Central memory CD4-positive, alpha-beta T cell (primary cell): ENCODE results near the gene NME7.
"Not testable (repeated sequence)": the region's sequence is repeated elsewhere in the genome, so short reads cannot be mapped to it uniquely, and the experiment has no call there.

Experiments used
- DNase-seq: peaks from one replicate; pipeline ENCODE4 v3.0.0; 2022

The NME7 gene

GRCh38 chr1:169150641-169151337 lies 216.8 kb downstream of the NME7 start:
- no peak for DNase-seq

GRCh38 chr1:169149555-169150286 lies 217.9 kb downstream of the NME7 start:
- DNase-seq = no peak

- DNase-seq = no peak
These were observed 218.9 kb downstream of the NME7 start for GRCh38 chr1:169148472-169149252.

- DNase-seq = no peak
These were observed 220.9 kb downstream of the NME7 start for GRCh38 chr1:169146576-169147214.

DNA sequence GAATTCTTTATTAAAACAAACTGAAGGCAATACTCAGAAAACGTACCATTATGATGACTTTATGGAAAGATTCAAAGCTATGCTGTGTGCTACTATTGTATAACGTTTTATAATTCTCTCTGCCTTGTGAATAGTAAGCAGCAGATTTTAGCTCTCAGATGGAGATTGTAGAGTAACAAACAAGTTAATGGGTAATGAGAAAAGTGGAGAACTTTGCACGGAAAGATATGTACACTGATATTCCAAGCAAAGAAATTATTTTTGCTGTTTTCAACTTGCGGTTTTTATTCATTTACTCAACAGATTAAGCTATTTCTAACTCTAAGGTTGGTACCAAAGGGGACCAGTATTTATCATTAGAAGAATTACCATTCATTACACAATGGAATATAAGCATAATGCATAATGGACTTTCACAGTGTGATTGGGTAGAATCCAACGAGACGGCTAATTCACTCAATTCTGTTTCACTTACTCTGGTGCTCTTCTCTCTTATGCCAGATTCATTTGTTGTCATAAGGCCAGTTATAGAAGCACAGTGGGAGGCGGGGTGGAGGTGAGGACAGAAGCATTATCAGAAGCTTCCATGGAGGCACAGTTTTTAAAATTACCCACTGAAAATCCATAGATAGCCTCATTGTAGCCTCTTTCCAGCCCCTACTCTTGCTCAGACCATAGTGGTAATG lies 222.5 kb downstream of the NME7 start:
- DNase-seq = no peak

DNA sequence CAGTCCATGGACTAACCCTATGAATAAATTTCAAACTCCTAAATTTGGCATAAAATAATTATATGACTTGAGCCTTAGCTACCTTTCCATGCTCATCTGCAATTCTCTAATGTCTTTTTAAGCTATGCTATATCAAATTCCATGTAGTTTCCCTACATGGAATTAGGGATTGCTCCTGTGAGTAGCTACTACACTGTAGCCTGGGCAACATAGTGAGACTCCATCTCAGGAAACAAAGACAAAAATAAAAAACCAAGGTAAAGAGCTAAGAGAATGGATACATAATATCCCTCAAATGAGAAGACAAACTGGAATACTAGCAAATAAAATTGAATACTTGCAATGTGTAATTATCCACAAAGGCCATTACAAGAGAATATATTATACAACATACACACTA lies 223.6 kb downstream of the NME7 start:
- DNase-seq = no peak

DNA sequence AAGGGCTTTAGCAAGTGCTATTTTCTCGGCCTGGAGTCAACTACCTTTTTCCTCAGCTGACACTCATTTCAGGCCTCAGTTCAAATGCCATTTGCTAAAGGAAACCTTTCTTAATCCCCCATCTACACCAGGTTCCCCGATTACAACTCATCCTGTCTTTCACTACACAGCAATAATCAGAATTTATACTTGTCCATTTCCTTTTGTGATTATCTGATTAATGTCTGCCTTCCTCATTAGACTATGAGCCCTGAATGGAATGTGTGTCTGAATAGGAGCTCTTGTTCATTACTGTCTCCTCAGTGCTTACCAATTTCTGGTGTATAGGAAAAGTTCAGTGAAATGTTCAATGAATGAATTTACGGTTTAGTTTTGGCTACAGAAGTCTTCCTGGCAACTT lies 224.3 kb downstream of the NME7 start:
- DNase-seq = no peak

- DNase-seq = no peak
These were observed 225.5 kb downstream of the NME7 start for GRCh38 chr1:169142129-169142528.

- DNase-seq = no peak
These were observed 226.2 kb downstream of the NME7 start for GRCh38 chr1:169141356-169141755.

- DNase-seq = no peak
These were observed 228.5 kb downstream of the NME7 start for GRCh38 chr1:169138866-169139670.

GRCh38 chr1:169137357-169137756 lies 230.2 kb downstream of the NME7 start:
- DNase-seq = no peak

DNA sequence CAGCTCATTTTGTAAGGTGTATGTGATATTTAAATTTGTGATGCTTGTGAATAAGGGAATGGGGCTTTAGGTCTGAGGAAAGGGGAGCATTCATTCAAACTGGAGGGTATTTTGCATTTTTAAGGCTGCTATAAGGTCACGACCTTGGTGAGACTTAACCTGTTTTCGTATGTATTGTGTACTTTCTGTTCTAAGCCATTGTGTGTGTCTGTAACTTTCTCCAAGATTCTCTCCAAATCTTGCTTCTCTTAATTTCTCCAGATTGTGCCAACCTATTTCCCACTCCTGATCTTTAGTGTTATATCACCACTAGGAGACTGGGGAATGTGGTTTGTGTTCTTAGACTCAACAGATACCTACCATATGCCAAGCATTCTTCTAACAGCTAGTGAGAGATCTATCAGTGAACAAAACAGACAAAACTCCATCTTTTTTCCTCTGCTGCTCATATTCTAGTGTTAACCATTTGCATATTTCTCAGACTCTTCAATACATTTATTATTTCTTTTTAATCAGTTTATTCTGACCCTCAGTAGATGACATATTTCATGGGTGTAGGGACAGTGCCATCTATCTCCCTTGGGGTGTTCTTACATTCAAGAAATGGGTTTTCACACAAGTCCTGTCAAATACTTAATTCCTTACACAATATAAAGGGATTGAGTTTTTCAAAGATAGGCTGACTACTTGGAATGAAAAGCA lies 233.6 kb downstream of the NME7 start:
- no peak for DNase-seq

GRCh38 chr1:169133228-169133576 lies 234.4 kb downstream of the NME7 start:
- DNase-seq = no peak

DNA sequence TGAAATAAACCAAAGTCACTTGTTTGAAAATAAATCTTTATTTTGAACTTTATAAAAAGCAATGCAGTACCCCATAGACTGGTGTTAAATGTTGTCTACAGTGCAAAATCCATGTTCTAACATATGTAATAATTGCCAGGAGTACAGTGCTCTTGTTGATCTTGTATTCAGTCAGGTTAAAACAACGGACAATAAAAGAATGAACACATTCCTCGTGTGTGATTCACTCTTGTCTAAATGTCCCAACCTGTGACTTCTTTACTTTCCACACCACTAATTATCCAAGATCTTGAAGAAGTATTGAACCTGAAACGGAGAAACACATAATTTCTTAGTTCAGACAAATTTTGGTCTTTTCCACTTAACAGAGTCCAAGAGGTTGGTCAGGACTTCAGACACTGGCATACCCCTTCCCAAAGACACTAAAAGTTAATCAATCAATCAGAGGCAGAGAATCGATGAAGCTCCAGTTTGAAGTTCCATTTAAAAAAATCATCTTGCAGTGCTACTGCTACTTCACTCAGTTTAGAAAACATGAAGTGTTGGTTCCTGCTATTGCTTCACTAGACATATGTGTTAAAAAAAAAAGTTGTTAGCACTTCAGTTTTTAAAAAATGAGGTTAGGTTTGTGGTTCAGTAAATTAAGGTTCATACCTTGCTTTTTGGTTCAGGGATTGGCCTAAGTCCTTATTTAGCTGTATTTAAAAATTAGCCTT lies 234.9 kb downstream of the NME7 start:
- DNase-seq = no peak

DNA sequence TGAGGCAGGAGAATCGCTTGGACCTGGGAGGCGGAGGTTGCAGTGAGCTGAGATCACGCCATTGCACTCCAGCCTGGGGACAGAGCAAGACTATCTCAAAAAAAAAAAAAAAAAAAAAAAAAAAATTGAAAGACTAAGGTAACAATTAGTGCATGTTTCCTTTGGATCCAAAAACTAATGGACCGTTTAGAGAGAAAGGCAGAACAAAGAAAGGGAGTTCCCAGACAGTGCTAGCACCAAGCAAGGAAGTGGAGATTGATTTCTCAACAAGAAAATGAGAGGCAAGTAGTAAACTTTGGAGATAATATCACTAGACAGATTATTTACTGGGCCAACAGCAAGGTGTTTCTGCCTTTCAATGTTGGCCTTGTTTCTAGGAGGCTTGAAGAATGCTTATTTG lies 236.9 kb downstream of the NME7 start:
- DNase-seq = no peak

GRCh38 chr1:169129109-169129784 lies 238.3 kb downstream of the NME7 start:
- no peak for DNase-seq

- no peak for DNase-seq
These were observed 239.0 kb downstream of the NME7 start for GRCh38 chr1:169128562-169128961.

GRCh38 chr1:169127305-169127704 lies 240.3 kb downstream of the NME7 start:
- no peak for DNase-seq

DNA sequence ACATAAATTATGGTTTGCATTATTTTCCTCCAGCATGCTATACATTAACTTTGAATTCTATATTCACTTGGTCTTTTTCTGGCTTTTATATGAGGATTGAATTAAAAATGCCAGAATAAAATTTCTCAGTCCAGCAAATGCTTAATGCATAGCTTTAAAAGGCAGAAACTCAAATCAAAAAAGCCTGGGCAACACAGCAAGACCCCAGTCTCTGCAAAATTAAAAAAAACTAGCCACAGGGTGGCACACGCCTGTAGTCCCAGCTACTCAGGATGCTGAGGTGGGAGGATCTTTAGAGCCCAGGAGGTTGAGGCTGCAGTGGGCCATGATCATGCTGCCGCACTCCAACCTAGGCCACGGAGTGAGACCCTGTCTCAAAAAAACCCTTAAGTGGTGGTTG lies 241.3 kb downstream of the NME7 start:
- DNase-seq = no peak

- not testable (repeated sequence) for DNase-seq
These were observed 242.0 kb downstream of the NME7 start for GRCh38 chr1:169125597-169125996.
